ENCODE measurements around the gene SP140L.

DNA sequence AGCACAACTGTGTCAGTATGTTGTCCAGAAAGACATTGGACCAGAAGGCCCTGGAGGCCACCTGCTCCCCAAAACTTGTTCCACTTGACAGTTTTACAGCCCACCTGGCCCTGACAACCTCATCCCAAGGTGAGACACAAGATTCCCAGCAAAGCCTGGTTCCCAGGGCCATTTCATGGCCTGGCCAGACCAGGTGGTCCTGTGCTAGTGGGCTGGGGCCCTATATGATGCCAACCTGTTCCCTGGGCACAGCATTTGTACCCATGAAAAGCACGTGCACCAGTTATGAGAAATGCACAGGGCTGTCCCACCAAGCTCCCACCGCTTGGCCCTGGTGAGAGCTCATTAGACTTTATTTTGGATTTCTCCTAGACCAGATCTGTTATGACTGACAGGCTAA is 6.0 kb upstream of the SP140L start:
- TF ChIP-seq, protein P1, sequence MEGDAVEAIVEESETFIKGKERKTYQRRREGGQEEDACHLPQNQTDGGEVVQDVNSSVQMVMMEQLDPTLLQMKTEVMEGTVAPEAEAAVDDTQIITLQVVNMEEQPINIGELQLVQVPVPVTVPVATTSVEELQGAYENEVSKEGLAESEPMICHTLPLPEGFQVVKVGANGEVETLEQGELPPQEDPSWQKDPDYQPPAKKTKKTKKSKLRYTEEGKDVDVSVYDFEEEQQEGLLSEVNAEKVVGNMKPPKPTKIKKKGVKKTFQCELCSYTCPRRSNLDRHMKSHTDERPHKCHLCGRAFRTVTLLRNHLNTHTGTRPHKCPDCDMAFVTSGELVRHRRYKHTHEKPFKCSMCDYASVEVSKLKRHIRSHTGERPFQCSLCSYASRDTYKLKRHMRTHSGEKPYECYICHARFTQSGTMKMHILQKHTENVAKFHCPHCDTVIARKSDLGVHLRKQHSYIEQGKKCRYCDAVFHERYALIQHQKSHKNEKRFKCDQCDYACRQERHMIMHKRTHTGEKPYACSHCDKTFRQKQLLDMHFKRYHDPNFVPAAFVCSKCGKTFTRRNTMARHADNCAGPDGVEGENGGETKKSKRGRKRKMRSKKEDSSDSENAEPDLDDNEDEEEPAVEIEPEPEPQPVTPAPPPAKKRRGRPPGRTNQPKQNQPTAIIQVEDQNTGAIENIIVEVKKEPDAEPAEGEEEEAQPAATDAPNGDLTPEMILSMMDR (IDR thresholded peaks at IDR 0.05 in 8 of 11, conservative IDR thresholded peaks at IDR 0.05 in 3 of 11) = no peak
- TF ChIP-seq POLR2A (IDR thresholded peaks at IDR 0.05) (no peak), POLR2AphosphoS5 (IDR thresholded peaks at IDR 0.05) (no peak)
